Endothelial cell of umbilical vein (primary cell): ENCODE data around the gene SCO2. TPM values are rescaled to one million over a fixed set of nuclear protein-coding genes. Genes with fewer than 3 reads are reported as not detected.

Source experiments
- BruUV-seq: library from RNA; stranded (reverse); fragments of 400-500 nt; replicated peaks from 2 replicates; lab custom pipeline; 2021; lab: Mats Ljungman, UMichigan
- CTCF ChIA-PET: fragments of 300-600, 350-600 bp; sonication (Branson Sonifier 250); formaldehyde crosslinking; loops from one replicate; lab custom pipeline; 2021; ENCODE audit warnings: antibody characterized with exemption, inconsistent platforms; lab: Charles Lee
- POLR2A ChIA-PET: fragments of 300-600, 350-600 bp; sonication (Branson Sonifier 250); formaldehyde crosslinking; loops from one replicate; lab custom pipeline; 2021; ENCODE audit warnings: antibody characterized with exemption, inconsistent platforms; lab: Charles Lee
- DNase-seq: peaks from one replicate; pipeline ENCODE4 v3.0.0-alpha.2; 2011; ENCODE audit warnings: low read depth, low spot score
- FAIRE-seq: peaks from 2 replicates; lab custom pipeline; 2011; peaks lifted over from hg19 to GRCh38; lab: Jason Lieb, UNC
- H2AFZ ChIP-seq: 2 replicates; pipeline ENCODE4 v1.6.0; 2012; ENCODE audit warnings: low read depth, low read length, control low read depth, inconsistent platforms
- H3K27ac ChIP-seq: 2 replicates; pipeline ENCODE4 v1.5.1; 2011; ENCODE audit warnings: low read depth, mild to moderate bottlenecking, control low read depth, low read length, moderate library complexity; ENCODE audit not compliant: insufficient read depth
- H3K27me3 ChIP-seq, 2 experiments: 2 replicates each; pipeline versions ENCODE4 v1.6.0 to v1.6.1; 2011; ENCODE audit warnings: low read length in 2 of 2, mixed read lengths in 1 of 2; ENCODE audit not compliant: control insufficient read depth in 2 of 2, insufficient read depth in 2 of 2
- H3K36me3 ChIP-seq, 2 experiments: 2 replicates in 1 of 2; 3 replicates in 1 of 2; pipeline ENCODE4 v1.5.1; 2011; ENCODE audit warnings: low read length in 2 of 2, mild to moderate bottlenecking in 1 of 2, moderate library complexity in 1 of 2; ENCODE audit not compliant: control insufficient read depth in 2 of 2, insufficient read depth in 2 of 2; ENCODE audit errors: extremely low read depth in 1 of 2
- H3K4me1 ChIP-seq: 3 replicates; pipeline ENCODE4 v1.5.1; 2011; ENCODE audit warnings: mild to moderate bottlenecking, low read length; ENCODE audit not compliant: control insufficient read depth, insufficient read depth; ENCODE audit errors: extremely low read depth
- H3K4me2 ChIP-seq: 2 replicates; pipeline ENCODE4 v1.6.1; 2011; ENCODE audit warnings: low read length, control low read depth, mixed read lengths; ENCODE audit not compliant: insufficient read depth
- H3K4me3 ChIP-seq, 3 experiments: fragments of 200-600 bp in 1 of 3; sonication (generic), shearing (Covaris generic) in 1 of 3; replicated peaks in 1 of 3; 2 replicates each; pipeline ENCODE4 v1.5.1; 2011 to 2016; ENCODE audit warnings: control low read depth in 3 of 3, low read length in 3 of 3, mild to moderate bottlenecking in 2 of 3, inconsistent platforms in 1 of 3, low read depth in 1 of 3, moderate library complexity in 1 of 3; ENCODE audit not compliant: insufficient read depth in 1 of 3
- H3K79me2 ChIP-seq: 2 replicates; pipeline ENCODE4 v1.6.0; 2012; ENCODE audit warnings: low read length, inconsistent platforms; ENCODE audit not compliant: control insufficient read depth, insufficient read depth
- H3K9ac ChIP-seq: replicated peaks from 2 replicates; pipeline ENCODE3; 2011; ENCODE audit warnings: low read length, control low read depth; ENCODE audit not compliant: insufficient read depth; ENCODE audit errors: extremely low read depth
- H3K9me1 ChIP-seq: replicated peaks from 3 replicates; pipeline ENCODE4 v1.6.0; 2011; ENCODE audit warnings: mild to moderate bottlenecking, low read length; ENCODE audit not compliant: control insufficient read depth, insufficient read depth; ENCODE audit errors: extremely low read depth
- H3K9me3 ChIP-seq: replicated peaks from 2 replicates; pipeline ENCODE4 v1.5.1; 2012; ENCODE audit warnings: low read length, inconsistent platforms; ENCODE audit not compliant: control insufficient read depth, insufficient read depth
- H4K20me1 ChIP-seq: replicated peaks from 2 replicates; pipeline ENCODE3; 2011; ENCODE audit warnings: mild to moderate bottlenecking, low read length; ENCODE audit not compliant: control insufficient read depth, insufficient read depth; ENCODE audit errors: extremely low read depth
- CTCF ChIP-seq, 2 donors: IDR thresholded peaks; 1 replicate in 1 of 2; 2 replicates in 1 of 2; pipeline ENCODE4 v1.5.1; 2011; ENCODE audit warnings: low read length in 2 of 2, mild to moderate bottlenecking in 2 of 2, moderate library complexity in 2 of 2, control low read depth in 1 of 2, inconsistent platforms in 1 of 2, low read depth in 1 of 2; ENCODE audit not compliant: insufficient read depth in 1 of 2; ENCODE audit errors: extremely low read depth in 1 of 2
- EZH2 ChIP-seq: IDR thresholded peaks from 2 replicates; pipeline ENCODE4 v1.6.1; 2012; ENCODE audit warnings: borderline replicate concordance, low read depth, mild to moderate bottlenecking, moderate library complexity, low read length, inconsistent platforms; ENCODE audit not compliant: severe bottlenecking
- FOS ChIP-seq: IDR thresholded peaks from 2 replicates; pipeline ENCODE4 v1.6.1; 2011; ENCODE audit warnings: mild to moderate bottlenecking, low read length, moderate library complexity, borderline replicate concordance; ENCODE audit not compliant: insufficient read depth
- GATA2 ChIP-seq: IDR thresholded peaks from 2 replicates; pipeline ENCODE4 v1.7.0; 2011; ENCODE audit warnings: low read depth, mild to moderate bottlenecking, moderate library complexity, mixed read lengths, low read length; ENCODE audit not compliant: insufficient read length, insufficient read depth
- JUN ChIP-seq: IDR thresholded peaks from 2 replicates; pipeline ENCODE4 v1.6.1; 2011; ENCODE audit warnings: borderline replicate concordance, low read depth; ENCODE audit not compliant: insufficient read length, insufficient read depth
- MYC ChIP-seq: IDR thresholded peaks from one replicate; pipeline ENCODE4 v1.6.1; 2011; ENCODE audit warnings: mild to moderate bottlenecking, low read depth, low read length
- POLR2AphosphoS5 ChIP-seq: IDR thresholded peaks from 2 replicates; pipeline ENCODE4 v1.6.1; 2012; ENCODE audit warnings: low read depth, mild to moderate bottlenecking, control low read depth, low read length, moderate library complexity; ENCODE audit not compliant: insufficient read depth
- dilution Hi-C: fragments of 300-500 bp; cut with MboI; formaldehyde crosslinking; loops from one replicate; pipeline ENCODE4 v1.15.0; 2019; ENCODE audit warnings: low sequenced_read_pairs; ENCODE audit not compliant: extremely low pct_ligation_motif_present
- intact Hi-C: fragments of 100-400 bp; cut with micrococcal nuclease; formaldehyde crosslinking; loops from one replicate; pipeline ENCODE4 v1.10.0; 2022
- polyA plus RNA-seq, 4 experiments: library from polyadenylated mRNA; depleted of rRNA in 3 of 4; stranded (reverse) in 3 of 4; unstranded in 1 of 4; fragments of >200 nt; gene quantifications; 2 replicates each; pipeline versions ENCODE4 v1.2.1 to v1.2.3, GENCODE V29; 2011 to 2012; ENCODE audit warnings: missing spikeins in 1 of 4
- total RNA-seq: library from RNA; stranded (reverse); gene quantifications from 2 replicates; pipeline ENCODE4 v1.2.3, GENCODE V29; 2021
- TF ChIP-seq, protein P1 (sequence below): IDR thresholded peaks from 2 replicates; pipeline ENCODE4 v1.6.1; 2011; ENCODE audit not compliant: insufficient read depth, insufficient read length

SCO2 gene
- total and polyA plus RNA-seq, 2 donors (not counting 3 experiments of a cell fraction or from before 2014, with no cell fraction given) = 3.5 to 3.7 TPM

DNA sequence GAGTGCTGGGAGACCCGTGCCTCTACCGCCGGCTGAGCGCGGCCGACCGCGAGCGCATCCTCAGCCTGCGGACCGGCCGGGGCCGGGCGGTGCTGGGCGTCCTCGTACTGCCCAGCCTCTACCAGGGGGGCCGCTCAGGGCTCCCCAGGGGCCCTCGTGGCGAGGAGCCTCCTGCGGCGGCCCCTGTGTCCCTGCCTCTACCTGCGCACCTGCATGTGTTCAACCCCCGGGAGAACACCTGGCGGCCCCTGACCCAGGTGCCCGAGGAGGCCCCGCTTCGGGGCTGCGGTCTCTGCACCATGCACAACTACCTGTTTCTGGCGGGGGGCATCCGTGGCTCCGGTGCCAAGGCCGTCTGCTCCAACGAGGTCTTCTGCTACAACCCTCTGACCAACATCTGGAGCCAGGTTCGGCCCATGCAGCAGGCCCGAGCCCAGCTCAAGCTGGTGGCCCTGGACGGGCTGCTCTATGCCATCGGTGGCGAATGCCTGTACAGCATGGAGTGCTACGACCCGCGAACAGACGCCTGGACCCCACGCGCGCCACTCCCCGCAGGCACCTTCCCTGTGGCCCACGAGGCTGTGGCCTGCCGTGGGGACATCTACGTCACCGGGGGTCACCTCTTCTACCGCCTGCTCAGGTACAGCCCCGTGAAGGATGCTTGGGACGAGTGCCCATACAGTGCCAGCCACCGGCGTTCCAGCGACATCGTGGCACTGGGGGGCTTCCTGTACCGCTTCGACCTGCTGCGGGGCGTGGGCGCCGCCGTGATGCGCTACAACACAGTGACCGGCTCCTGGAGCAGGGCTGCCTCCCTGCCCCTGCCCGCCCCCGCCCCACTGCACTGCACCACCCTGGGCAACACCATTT is 23.8 kb upstream of the SCO2 start:
- Histone ChIP-seq H3K9me1 (no peaks in the 10 kb centered on the region), H3K9ac (no peak overlapping the region), H3K4me2 (no peak overlapping the region), H3K4me1 (no peaks in the 10 kb centered on the region), H3K9me3 (no peaks in the 10 kb centered on the region), H3K79me2 (no peaks in the 10 kb centered on the region), H3K36me3 (no peaks in the 10 kb centered on the region), H2AFZ (no peak overlapping the region), H3K4me3 (no peak overlapping the region), H3K27me3 (peaks cover 29 to 43% of the 10 kb centered on the region in 2 experiments), H3K27ac (no peak overlapping the region), H4K20me1 (no peaks in the 10 kb centered on the region)
- DNase-seq = no peak
- ChIA-PET CTCF (interaction anchor here (2.2 to 2.8 kb wide), 3 partner anchors 14 to 23 kb away, joined by 8 to 11 read pairs (median 9); partner anchors contain the start of genes SCO2 and SYCE3), POLR2A (no interaction called here)
- TF ChIP-seq EZH2 (no peak), JUN (no peak), MYC (no peak), CTCF (IDR thresholded peaks at IDR 0.05; ENCODE audit: extremely low read depth in 1 of 2, insufficient read depth in 1 of 2, low read depth in 1 of 2, low read length in 2 of 2) (no peak), GATA2 (no peak), FOS (no peak), POLR2AphosphoS5 (no peak)
- TF ChIP-seq, protein P1, sequence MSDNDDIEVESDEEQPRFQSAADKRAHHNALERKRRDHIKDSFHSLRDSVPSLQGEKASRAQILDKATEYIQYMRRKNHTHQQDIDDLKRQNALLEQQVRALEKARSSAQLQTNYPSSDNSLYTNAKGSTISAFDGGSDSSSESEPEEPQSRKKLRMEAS = no peak
- intact Hi-C loops = no loop called here
- no TSS peak for BruUV-seq
- dilution Hi-C loops = no loop called here
- FAIRE-seq = no peak
